ENCODE data around the gene SCTR.

The SCTR gene

DNA sequence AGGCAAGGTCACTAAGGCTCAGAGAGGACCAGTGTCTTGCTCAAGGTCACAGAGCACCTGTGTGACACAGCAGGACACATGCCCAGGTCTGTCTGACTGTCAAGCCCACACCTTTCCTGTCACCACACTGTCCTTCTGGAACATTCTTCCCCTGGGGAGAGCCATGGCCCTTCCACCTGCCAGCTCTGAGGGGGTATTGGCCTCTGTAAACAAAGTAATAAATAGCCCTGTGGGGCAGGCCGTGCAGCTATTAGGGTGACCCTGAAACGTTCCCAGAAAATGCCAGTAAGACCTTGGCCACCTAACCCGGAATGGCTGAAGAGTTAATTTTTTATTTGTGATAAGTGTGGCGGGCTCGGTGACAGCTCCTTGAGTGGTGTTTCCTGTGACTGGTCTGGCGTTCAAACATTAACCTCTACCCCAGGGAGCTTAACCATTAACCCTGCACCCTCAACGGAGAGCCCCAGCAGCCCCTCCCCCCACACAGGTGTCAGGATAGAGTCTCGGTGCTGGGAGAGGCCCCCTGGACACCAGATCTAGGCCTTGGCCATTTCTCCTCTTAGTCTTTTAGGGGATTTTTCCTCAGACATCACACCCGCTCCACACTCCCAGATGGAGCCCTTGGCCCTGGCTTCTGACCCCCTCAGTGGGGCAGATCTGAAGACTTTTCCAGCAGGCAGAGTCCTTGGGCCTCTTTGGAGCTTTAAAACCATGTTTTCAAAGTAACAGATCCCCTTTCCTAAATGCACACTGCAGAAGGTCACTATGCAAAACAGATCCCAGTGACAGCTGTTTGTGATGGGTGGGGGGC is 36.6 kb downstream of the SCTR start:
- peak; percentile 29 for DNase-seq (ENCODE audit: low spot score)

DNA sequence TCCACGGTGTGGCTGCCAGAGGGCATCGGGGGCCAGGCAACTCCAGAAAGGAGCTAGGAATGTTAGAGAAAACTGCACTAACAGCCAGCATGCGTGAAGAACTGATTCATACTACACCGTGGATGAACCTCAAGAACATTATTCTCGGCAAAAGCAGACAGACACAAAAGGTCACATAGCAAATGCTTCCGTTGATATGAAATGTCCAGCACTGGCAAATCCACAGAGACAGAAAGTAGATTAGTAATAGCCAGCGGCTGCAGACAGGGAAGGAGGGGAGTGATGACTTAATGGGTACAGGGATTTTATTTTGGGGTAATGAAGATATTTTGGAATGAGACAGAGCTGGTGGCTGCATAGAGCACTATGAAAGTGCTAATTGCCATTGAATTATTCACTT is 37.4 kb downstream of the SCTR start:
- DNase-seq (ENCODE audit: low spot score), result peak; percentile 93

DNA sequence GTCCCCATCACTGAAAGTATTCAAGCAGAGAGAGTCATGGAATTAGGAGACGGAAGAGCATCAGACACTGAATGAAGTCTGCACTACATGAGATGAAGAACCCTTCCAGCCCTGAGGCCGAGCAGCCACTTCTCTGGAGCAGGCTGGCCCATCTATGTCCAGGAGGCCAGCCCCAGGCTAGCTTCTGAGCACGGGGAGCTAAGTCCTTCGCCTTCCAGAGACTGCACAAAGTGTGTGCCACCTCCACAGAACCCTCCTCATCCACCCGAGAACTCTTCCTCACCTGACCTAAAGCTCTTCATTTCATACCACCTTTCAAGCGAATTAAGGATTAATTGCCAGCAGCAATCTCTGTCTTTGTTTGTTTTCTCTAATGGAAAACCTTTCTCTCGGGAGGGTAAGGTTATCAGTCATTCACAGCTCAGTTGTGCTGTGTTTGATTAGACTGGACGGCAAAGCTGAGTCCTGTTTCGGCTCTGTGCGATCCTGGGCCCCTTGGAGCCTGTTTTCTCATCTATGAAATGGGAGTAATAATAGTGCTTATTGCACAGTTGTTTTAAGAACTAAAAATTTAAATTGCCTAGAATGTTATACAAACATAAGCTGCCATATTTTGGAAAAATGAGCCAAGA is 38.0 kb downstream of the SCTR start:
- no peak for DNase-seq (ENCODE audit: low spot score)

DNA sequence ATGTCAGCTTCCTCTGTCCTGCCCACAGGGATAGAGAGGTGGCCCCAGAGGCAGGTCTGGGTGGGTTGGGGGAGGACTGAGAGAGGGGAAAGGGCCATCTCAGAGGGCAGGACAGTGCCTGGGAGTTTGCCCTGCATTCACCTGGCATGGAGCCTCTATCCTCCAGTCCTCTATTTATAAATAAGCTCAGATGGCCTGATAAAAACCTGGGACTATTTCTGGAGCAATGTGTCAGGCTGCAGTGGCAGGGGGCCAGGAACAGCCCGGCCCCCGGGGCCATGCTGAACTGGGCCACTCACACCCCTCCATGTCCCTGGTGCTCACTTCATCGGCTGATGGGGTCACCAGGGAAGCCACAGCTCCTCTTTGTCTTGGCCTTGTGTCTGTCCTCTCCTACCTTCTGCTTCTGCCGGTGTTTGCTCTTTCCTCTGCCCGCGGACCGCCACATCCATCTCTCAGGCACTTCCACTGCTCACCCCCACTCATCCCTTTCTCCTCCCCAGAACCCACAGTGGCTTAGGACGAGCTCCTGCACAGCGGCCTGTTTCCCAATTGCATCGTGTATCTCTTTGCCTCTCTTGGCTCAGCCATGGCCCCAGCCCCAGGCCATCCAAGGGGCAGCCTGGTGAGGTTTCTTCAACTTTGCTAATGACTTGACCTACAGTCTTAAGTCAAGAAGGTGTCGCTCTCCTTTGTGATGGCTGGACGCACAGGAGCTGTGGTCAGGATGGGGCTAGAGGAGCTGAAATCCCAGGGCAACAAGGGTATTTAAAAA is 38.8 kb downstream of the SCTR start:
- no peak for DNase-seq (ENCODE audit: low spot score)

DNA sequence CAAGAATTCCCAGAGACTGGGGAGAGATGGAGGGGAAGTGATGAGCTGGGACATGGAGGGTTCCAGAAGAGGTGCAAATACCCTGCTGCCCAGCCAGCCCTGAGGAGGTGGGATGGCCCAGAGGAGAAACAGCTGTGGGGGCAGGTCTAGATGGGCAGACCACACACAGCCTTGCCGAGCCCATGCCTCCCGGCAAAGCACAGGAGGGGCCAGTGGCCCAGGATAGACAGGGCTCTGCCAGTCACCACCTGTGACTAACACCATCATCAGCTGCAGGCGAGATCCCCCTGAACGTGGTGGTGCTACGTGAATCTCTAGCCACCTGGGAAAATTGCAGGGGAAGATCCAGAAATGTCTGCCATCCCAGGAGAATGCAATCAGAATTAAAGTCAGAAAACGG is 39.4 kb downstream of the SCTR start:
- DNase-seq (ENCODE audit: low spot score), result no peak

DNA sequence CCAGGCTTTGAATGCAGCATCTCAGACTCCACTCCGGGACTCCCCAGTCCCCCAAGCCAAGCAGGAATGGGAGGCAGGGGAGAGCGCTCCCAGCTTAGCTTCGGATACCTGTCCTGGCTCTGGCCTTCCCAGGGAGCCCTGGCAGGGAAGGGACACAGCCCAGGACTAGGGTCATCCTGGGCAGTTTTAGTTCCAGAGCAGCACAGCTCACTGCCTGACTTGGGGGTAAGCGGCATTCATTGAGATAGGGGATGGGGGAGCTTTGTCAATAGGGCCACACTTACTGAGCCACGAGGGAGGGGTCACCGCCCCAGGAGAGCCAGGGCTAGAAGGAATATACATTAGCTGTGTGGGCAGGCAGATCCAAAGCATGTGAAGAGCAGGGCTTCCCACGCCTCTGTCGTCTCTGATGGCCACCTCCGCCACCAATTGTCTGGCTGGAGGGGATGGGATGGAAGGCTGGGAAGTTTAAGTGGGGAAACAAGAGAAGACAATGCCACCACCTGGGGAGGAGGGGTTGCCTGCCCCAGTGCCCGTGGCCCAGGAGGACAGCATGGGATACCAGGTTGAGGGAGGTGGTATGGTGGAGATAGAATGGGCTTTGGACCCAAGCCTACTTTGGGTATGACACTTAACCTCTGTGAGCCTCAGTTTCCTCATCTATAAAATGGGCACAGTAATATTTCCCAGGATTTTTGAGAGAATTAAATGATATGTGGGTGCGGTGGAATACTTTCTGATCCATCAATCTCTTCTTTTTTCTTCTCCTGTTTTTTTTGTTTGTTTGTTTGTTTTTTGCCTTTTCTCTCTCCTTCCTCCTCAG is 40.2 kb downstream of the SCTR start:
- no peak for DNase-seq (ENCODE audit: low spot score)

DNA sequence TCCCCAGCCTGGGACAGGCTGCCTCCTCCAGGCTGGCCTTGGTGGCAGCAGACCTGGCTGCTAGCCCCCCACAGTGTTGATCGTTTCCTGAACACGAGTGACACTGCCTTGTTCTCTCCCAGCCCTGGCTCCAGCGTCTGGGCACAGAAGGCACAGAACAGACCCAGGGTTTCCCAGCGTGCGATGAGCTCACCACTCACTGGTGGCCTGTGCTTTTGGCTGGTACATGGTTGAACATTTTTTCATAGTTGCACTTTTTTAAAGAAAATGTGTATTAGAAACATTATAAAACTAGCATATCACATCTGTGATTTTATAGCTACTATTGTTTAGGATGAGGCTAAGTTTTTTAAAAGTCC is 40.9 kb downstream of the SCTR start:
- no peak for DNase-seq (ENCODE audit: low spot score)

DNA sequence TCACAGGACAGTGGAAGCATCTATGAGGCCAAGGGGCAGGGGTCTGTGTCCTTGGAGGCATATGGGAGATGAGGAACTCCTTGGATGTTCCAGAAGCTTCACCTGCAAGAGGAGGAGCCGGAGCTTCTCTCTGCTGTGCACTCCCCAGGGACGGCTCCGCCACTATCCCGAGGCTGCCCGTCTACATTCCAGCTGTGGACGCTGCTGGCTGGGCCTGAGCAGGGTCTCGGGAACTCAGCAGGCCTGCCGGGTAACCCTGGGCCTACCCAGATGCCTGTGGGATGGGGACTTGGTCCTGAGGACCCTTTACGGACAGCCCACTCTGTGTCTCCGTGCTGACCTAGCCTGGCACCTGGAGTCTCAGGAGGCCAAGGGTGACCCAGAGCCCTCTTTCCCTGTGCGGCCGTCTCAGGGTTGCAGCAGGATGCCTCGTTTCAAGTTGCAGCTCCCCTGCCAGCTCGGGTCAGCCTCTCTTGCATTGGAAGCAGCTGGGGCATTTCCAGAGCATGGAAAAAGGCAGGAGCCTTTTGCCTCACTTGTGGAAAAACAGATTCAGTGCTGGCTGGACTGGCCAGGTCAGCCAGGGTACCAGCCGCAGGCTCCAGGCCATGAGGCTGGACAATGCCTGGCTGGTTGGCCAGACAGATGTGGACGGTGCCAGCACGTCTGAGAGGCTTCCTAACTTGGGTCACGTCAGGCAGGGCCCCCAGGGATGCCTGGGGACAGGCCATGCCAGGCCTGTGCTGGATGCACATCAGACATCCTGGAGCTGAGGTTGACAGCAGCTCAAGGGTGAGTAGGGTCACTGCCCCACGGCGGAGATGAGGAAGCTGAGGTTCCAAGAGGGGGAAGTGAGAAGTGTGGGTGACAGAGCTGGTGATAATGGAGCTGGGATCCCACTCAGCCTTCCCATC is 41.5 kb downstream of the SCTR start:
- peak; percentile 30 for DNase-seq (ENCODE audit: low spot score)

DNA sequence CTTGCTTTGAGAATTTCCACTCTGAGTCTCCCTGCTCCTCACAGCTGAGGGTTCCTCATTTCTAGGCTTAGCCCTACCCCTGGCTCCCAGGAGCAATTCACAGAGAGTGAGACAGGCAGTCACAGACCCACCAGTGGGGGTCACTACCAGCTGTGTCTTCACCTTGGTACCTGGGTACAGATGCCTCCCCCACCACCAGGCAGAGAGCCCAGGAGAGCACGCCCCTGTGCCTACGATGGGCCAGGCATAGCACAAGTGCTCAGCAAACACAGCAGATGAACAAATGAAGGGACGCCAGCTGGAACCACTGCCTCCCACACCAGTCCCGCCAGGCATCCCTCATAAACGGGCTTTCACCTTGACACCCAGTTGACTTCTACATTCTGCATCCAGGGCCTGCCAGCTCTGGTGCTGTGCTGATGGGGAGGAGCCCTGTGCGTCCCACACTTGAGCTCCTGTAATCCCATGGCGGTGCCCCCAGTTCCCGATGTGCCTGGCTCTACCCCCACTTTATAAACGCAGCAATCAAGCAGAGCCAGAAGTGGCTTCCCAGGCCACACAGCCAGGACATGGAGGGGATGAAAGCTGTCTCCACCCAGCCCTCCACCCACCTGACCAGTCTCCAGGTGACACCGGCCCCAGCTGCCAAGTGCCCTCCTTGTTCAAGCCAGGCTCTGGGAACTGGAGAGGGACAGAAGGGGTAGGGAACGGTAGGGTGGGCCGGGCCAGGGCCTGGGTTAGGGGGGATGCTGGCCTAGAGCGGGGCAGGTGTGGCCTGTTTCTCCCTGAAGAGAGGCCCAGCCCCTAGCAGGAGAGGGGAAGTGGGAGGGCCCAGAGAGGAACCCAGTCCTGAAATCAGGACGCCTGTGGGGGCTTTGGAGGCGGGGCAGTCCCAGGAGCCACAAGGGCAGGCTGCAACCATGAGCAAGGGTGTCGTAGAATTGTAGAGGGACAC is 42.5 kb downstream of the SCTR start:
- DNase-seq (ENCODE audit: low spot score), result no peak

DNA sequence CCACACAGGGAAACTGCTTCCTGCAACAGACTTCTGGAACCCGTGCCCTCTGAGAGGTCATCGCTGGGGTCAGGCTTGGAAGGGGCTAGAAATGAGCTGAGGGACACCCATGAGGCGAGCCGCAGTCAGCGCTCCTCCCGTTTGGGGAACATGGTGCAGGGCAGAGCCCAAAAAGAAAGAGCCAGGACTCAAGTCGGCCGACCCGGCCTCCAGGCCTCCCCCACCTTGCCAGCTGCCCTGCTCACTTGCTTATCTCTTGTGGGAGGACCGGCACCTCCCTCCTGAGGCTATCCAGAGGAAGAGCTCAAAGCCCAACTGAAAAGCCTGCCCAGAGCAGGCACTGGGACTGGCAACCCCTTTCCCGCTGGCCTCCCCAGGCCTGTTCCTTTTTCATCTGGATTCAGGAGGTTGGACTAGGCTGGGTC is 43.6 kb downstream of the SCTR start:
- DNase-seq (ENCODE audit: low spot score), result no peak

DNA sequence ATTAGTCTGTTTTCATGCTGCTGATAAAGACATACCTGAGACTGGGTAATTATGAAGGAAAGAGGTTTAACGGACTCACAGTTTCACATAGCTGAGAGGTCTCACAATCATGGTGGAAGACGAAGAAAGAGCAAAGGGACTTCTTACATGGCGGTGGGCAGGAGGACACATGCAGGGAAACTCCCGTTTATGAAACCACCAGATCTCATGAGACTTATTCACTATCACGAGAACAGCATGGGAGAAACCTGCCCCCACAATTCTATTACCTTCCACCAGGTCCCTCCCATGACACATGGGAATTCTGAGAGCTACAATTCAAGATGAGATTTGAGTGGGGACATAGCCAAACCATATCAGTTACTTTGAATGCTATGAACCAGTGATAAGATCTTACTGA is 44.1 kb downstream of the SCTR start:
- DNase-seq (ENCODE audit: low spot score), result no peak

DNA sequence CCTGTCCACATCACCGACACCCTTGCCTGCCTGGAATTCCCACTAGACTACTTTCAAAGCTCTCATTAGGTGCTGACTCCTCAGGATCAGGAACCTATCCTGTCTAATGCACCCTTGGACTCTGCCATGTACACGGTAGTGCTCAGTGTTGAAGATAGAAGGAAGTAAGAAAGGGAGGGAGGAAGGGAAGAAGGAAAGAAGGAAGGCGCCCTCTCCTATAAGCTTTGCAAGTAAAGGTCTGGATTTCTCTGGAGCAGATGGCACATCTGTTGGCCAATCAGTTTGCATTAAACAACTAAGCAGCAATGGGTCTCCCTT is 45.3 kb downstream of the SCTR start:
- no peak for DNase-seq (ENCODE audit: low spot score)

DNA sequence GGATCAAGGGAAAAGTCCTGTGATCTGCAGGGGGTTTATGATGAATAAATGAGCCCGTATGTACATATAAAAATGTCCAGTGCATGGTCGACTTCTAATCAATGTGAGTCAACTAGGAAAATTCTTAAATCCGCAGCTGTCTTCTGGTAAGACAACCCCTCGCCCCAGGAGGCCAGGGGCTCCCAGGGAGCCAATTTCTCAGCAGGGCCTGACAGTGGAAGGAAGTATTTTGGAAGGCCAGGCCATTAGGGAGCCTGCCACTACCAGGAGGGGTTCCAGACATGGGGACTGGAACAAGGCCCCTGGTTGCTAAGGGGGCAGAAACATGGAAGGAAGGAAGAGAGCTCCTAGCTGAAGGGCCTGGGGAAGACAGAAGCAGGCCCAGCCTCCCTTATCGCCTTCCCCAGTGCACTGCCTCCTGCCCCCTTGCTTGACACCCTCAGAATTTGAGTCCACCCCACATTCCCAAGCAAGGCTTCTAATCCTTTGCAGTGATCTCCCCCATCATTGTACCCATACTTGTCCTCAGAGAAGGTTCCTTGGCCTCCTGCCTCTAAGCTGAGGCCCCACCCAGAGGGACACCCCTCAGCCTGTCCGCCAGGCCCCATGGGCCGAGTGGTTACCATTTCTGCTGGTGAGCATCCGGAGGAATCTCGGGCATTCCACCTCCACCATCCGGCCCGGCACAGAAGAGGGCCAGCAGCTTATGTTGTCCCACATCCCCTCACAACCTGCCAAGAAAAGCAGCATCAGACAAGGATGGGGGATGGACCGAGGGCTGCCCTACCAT is 45.9 kb downstream of the SCTR start:
- no peak for DNase-seq (ENCODE audit: low spot score)

DNA sequence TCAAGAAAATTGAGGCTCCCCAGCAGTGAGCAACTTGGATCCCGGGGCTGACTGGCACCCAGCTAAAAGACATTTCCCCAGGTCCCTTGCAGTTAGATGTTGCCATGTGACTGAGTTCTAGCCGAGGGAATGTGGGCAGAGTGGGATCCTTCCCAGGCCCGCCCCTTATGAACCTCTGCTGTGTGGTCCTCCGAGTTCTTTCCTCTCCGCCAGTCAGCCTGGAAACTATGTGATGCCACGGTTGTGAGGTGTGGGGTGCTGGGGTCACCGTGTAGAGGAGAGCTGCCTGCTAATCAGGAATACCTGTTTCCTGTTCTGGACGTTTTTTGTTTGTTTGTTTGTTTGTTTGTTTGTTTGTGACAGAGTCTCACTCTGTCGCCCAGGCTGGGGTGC is 47.2 kb downstream of the SCTR start:
- no peak for DNase-seq (ENCODE audit: low spot score)

DNA sequence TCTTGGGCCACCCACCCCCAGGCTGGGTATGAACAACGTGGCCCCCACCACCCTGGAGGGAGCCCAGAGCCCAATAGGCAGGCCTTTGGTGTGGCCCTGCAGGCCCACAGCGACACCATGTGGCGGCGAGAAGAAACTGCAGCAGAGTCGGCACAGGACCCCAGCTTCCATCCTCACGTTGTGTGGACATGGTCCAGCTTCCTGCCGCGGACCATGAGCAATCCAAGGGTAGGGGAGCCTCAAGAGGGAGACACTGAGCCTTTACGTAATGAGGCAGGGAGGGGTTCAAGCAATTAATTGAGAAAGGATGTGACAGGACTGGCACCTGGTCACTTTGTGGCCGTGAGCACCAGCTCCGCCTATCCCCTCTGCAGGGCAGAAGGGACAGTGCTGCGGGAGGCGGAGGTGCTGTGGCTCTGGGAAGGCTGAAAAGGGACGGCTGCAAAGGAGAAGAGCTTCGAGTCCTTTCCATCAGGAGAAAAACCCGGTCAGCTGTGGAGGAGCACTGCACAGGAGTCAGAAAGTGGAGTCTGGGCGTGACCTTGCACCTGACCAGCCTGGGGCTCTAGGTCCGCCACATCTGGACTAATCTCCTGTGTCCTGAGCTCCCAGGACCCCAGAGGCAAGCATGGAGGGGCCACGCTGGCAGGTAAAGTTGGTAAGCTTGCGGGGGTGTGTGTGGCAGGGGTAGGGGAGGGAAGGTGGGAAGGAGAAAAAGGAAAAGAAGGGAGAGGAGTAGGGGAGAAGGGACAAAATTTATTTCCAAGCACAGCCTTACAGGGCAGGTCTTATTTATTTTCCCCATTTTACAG is 47.8 kb downstream of the SCTR start:
- DNase-seq (ENCODE audit: low spot score), result peak; percentile 68

DNA sequence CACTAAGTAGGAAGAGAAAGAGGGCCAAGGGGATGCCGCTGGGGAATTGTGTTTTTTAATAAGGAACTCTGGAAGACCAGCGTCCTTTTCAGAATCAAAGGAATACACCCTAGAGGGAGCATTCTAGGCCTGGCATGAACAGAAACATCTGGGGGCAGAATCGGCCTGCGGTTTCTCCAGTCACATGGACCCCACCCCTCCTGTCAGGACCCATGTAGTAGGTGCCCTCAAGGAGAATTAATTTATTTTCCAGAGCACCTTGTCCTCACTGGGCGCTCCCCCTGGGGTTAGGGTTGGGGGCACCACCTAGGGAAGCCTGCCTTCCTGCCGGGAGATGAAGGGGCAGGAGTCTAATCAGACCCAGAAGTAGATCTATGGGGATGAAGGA is 48.4 kb downstream of the SCTR start:
- no peak for DNase-seq (ENCODE audit: low spot score)

DNA sequence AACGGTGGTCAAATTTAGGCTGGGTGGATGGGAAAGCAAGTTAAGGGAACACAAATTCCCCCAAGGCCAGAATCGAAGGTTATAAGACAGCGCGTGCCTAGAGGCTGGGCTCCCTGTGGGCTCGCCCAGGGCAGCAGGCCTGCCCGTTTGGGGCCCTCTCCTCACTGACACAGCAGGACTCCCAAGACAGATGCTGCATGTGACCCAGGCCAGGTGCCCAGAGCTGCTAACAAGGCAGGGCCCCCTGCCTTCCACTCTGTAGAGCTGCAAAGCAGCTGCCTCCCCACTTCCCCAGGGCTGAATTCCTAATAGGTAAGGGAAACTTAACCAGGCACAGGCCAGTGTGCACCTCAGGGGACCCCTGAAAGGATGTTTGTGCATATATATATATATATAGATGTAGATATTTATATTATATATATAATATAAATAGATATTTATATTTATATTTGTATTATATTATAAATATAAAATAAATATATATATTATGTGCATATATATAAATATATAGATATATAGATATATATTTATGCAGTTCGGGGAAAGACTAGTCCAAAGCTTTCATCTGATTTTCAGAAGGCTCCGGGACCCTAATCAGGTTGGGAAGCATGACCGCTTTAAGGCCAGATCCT is 48.9 kb downstream of the SCTR start:
- DNase-seq (ENCODE audit: low spot score), result no peak
